Activated CD8-positive, alpha-beta T cell treated with anti-CD3 and anti-CD28 coated beads for 36 hours (primary cell): ENCODE results near the gene PDIA5. TPM values are rescaled to one million over a fixed set of nuclear protein-coding genes. Genes with fewer than 3 reads are reported as not detected.
"Not testable (repeated sequence)": the region's sequence is repeated elsewhere in the genome, so short reads cannot be mapped to it uniquely, and the experiment has no call there.

Experiments
- ATAC-seq: fragments of 200-7000 bp; cut with Tn5 transposase; one replicate; pipeline ENCODE4 v1.10.0; 2021; ENCODE audit warnings: mild to moderate bottlenecking, moderate library complexity
- CTCF ChIA-PET: fragments of 350-600 bp; sonication (Branson Sonifier 250); formaldehyde crosslinking; loops from one replicate; lab custom pipeline; 2021; ENCODE audit warnings: antibody characterized with exemption; lab: Charles Lee
- POLR2A ChIA-PET: fragments of 350-600 bp; sonication (Branson Sonifier 250); formaldehyde crosslinking; loops from one replicate; lab custom pipeline; 2021; ENCODE audit warnings: antibody characterized with exemption; lab: Charles Lee
- DNase-seq: peaks from one replicate; pipeline ENCODE4 v3.0.0-alpha.2; 2020
- H3K27ac Mint-ChIP-seq: one replicate; pipeline ENCODE4 v1.8.0; 2021; ENCODE audit warnings: mild to moderate bottlenecking, mixed read lengths
- H3K27me3 Mint-ChIP-seq: one replicate; pipeline ENCODE4 v1.8.0; 2021; ENCODE audit warnings: mixed read lengths
- H3K36me3 Mint-ChIP-seq: one replicate; pipeline ENCODE4 v1.8.0; 2021; ENCODE audit warnings: low read depth, mixed read lengths
- H3K4me1 Mint-ChIP-seq: one replicate; pipeline ENCODE4 v1.8.0; 2021; ENCODE audit warnings: low read depth, mixed read lengths
- H3K4me3 Mint-ChIP-seq: one replicate; pipeline ENCODE4 v1.8.0; 2021; ENCODE audit warnings: mild to moderate bottlenecking, moderate library complexity, mixed read lengths
- H3K9me3 Mint-ChIP-seq: one replicate; pipeline ENCODE4 v1.8.0; 2021; ENCODE audit warnings: mixed read lengths
- intact Hi-C: fragments of 100-400 bp; cut with micrococcal nuclease; formaldehyde crosslinking; loops from one replicate; pipeline ENCODE4 v1.10.0; 2022
- total RNA-seq, 2 experiments: library from RNA; stranded (reverse); gene quantifications; one replicate each; pipeline ENCODE4 v1.2.3, GENCODE V29; 2021
- TF ChIP-seq, protein P1 (sequence below): fragments of 200-600 bp; IDR thresholded peaks from one replicate; pipeline ENCODE4 v1.8.0; 2022; ENCODE audit warnings: antibody characterized with exemption, mild to moderate bottlenecking

The PDIA5 gene
- total RNA-seq, 2 experiments from 2014 or later: 17.9 to 19.0 TPM

DNA sequence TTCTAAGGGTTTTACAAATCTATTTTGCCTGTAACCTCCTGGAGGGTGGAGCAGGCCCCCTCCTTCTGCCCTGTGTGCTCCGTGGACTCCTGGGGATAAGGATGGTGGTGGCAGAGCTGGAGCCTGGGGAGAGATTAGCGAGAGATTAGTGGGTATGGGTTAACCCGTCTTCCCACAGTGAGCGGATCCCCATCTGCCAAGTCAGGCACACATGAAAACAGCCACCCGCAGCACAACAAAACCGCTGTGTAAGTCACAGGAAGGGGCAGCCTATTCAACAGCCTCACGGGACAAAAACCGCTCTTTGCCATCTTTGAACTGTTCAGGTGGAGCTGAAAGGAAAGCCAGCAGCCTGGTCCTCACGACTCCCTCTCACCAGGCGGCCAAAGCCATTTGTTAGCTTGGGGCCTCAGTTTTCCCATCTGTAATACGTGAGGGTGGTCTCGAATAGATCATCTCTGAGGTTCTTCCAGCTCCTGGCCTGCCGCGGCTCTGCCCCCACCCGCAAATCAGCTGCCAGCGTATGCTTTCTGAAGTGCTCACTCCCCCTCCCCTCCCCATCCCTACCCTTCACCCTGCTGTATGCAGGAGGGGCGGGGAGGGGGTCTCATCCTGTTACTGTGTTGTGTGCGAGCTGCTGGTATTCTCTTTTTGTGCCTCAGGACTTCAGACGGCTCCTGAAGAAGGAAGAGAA lies 43.6 kb downstream of the PDIA5 start:
- Mint-ChIP-seq H3K27me3 (no peaks in the 10 kb centered on the region), H3K4me3 (no peak overlapping the region), H3K9me3 (no peaks in the 10 kb centered on the region), H3K4me1 (no peaks in the 10 kb centered on the region), H3K27ac (no peak overlapping the region), H3K36me3 (peaks cover 32% of the 10 kb centered on the region)
- ChIA-PET CTCF (no interaction called here), POLR2A (no interaction called here)
- DNase-seq (no peak), ATAC-seq (no peak)
- intact Hi-C loops: no loop called here
- TF ChIP-seq, protein P1, sequence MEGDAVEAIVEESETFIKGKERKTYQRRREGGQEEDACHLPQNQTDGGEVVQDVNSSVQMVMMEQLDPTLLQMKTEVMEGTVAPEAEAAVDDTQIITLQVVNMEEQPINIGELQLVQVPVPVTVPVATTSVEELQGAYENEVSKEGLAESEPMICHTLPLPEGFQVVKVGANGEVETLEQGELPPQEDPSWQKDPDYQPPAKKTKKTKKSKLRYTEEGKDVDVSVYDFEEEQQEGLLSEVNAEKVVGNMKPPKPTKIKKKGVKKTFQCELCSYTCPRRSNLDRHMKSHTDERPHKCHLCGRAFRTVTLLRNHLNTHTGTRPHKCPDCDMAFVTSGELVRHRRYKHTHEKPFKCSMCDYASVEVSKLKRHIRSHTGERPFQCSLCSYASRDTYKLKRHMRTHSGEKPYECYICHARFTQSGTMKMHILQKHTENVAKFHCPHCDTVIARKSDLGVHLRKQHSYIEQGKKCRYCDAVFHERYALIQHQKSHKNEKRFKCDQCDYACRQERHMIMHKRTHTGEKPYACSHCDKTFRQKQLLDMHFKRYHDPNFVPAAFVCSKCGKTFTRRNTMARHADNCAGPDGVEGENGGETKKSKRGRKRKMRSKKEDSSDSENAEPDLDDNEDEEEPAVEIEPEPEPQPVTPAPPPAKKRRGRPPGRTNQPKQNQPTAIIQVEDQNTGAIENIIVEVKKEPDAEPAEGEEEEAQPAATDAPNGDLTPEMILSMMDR: no peak

DNA sequence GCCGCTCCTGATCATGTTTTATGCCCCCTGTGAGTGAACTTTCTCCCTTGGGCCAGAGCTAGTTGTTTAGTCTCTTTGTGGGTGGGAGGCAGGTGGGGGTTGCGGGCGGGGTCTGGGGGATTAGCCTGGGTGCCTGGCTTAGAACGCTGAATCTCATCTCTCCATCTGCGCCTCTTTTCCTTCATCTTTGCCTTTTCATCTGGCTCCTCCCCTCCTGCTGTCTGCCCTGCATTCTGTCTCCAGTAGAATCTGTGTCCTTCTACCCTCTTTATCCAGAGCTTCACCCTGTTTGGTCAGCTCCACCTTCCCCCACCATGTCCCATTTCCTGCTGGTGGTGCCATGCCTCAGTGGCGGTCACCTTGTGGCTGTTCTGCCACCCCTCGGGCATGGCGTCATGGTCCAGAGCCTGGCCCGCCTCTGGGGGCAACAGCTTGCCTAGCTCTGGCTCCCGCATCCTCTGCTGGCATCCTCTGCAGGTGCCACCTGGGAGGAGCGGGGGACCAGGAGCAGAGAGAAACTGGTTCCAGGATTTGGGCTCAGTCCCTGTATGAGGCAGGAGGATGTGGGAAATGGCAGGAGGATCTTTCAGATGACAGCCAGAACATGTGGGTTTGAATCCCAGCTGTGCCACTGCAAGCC lies 44.3 kb downstream of the PDIA5 start:
- ChIA-PET POLR2A (no interaction called here), CTCF (no interaction called here)
- no peak overlapping the region for H3K4me3 Mint-ChIP-seq
- TF ChIP-seq, protein P1: no peak
- H3K4me1 Mint-ChIP-seq: no peaks in the 10 kb centered on the region
- H3K36me3 Mint-ChIP-seq: peaks cover 35% of the 10 kb centered on the region
- no peaks in the 10 kb centered on the region for H3K27me3 Mint-ChIP-seq
- H3K9me3 Mint-ChIP-seq: no peaks in the 10 kb centered on the region
- no peak overlapping the region for H3K27ac Mint-ChIP-seq
- DNase-seq (no peak), ATAC-seq (no peak)
- intact Hi-C loops: no loop called here

DNA sequence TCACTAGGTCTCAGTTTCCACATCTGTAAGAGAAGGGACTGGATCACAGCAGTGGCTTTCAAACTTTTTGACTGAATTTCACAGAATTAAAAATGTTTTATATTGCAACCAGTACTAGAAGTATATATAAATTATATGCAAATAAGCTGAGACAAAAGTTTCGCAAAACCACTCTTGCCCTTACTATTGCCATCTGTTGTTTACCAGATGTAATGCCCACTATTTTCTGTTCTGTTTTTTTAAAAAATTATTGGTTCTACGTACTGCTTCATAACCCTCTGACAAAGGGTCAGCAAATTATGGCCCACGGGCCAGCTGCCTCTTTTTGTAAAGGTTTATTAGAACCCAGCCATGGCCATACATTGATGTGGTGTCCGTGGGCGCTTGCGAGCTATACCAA lies 44.8 kb downstream of the PDIA5 start:
- ChIA-PET CTCF (no interaction called here), POLR2A (no interaction called here)
- TF ChIP-seq, protein P1: no peak
- no peak for DNase-seq
- H3K36me3 Mint-ChIP-seq: peaks cover 34% of the 10 kb centered on the region
- H3K27me3 Mint-ChIP-seq: no peaks in the 10 kb centered on the region
- no peak overlapping the region for H3K4me3 Mint-ChIP-seq
- intact Hi-C loops: no loop called here
- H3K9me3 Mint-ChIP-seq: no peaks in the 10 kb centered on the region
- no peak overlapping the region for H3K27ac Mint-ChIP-seq
- no peak for ATAC-seq
- H3K4me1 Mint-ChIP-seq: no peaks in the 10 kb centered on the region

DNA sequence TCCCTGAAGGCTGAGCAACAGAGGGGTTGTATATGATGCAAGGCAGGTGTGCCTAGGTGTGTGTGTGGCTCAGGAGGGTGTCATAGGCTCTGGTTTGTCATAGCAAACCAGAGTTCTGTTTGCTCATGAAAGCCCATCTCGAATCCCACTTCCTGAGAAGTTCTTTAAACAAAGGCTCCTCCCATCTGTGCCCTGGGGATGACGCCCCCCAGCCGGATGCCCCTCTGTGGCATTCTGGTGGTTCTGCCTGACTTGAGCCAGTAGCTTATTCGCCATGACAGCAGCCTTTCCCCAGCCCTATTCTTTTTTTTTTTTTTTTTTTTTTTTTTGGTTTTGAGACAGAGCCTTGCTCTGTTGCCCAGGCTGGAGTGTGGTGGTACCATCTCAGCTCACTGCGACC lies 45.4 kb downstream of the PDIA5 start:
- ATAC-seq: no peak
- TF ChIP-seq, protein P1: no peak
- no peaks in the 10 kb centered on the region for H3K4me1 Mint-ChIP-seq
- no peak overlapping the region for H3K4me3 Mint-ChIP-seq
- no peak for DNase-seq
- intact Hi-C loops: no loop called here
- H3K9me3 Mint-ChIP-seq: no peaks in the 10 kb centered on the region
- H3K27me3 Mint-ChIP-seq: no peaks in the 10 kb centered on the region
- H3K27ac Mint-ChIP-seq: no peak overlapping the region
- ChIA-PET POLR2A (no interaction called here), CTCF (no interaction called here)
- peaks cover 33% of the 10 kb centered on the region for H3K36me3 Mint-ChIP-seq

DNA sequence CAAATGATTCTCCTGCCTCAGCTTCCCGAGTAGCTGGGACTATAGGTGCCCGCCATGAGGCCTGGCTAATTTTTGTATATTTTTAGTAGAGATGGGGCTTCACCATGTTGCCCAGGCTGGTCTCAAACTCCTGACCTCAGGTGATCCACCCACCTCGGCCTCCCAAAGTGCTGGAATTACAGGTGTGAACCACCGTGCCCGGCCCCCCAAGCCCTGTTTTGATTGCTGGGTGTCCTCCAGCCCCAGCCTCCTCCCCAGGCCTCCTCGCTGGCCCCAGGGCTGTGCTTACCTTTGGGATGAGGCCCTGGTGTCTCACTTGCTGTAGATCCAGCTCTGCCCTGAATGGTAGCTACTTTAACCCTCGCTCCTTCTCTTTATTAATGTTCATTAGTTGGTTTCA lies 45.8 kb downstream of the PDIA5 start:
- POLR2A ChIA-PET: not testable (repeated sequence)

More for the DNA sequence above, 45.8 kb downstream of the PDIA5 start:
- intact Hi-C loops, ATAC-seq, CTCF ChIA-PET, H3K9me3 Mint-ChIP-seq, H3K27me3 Mint-ChIP-seq, DNase-seq, H3K4me3 Mint-ChIP-seq, H3K27ac Mint-ChIP-seq, H3K4me1 Mint-ChIP-seq: not testable (repeated sequence)
- peaks cover 32% of the 10 kb centered on the region for H3K36me3 Mint-ChIP-seq
